A549 (cell line): ENCODE measurements around the gene NFATC2.

Source experiments
- BHLHE40 ChIP-seq: IDR thresholded peaks from 2 replicates; pipeline ENCODE4 v1.6.1; 2012; ENCODE audit warnings: low read depth, low read length, inconsistent platforms
- CTCF ChIP-seq: fragments of >200 bp; sonication (Bioruptor Twin); formaldehyde crosslinking; IDR thresholded peaks from 3 replicates; pipeline ENCODE4 v1.5.1; 2016
- EHMT2 ChIP-seq: fragments of 200-600 bp; sonication (generic); IDR thresholded peaks from 2 replicates; pipeline ENCODE4 v1.6.1; 2016; ENCODE audit warnings: antibody characterized with exemption, low read depth, mild to moderate bottlenecking, moderate library complexity
- EP300 ChIP-seq, 2 experiments: fragments of >200 bp; sonication (Bioruptor Twin); formaldehyde crosslinking; IDR thresholded peaks; 2 replicates in 1 of 2; 3 replicates in 1 of 2; pipeline ENCODE4 v1.6.1; 2016 to 2017
- HMGXB4 ChIP-seq: fragments of 250-450 bp; sonication (Bioruptor Pico); IDR thresholded peaks from 2 replicates; pipeline ENCODE4 v1.5.0; 2021; ENCODE audit warnings: mild to moderate bottlenecking, moderate library complexity, borderline replicate concordance
- JUNB ChIP-seq: fragments of >200 bp; sonication (Bioruptor Twin); formaldehyde crosslinking; IDR thresholded peaks from 2 replicates; pipeline ENCODE4 v1.6.1; 2016
- NPAS2 ChIP-seq: fragments of 250-450 bp; sonication (Bioruptor Pico); IDR thresholded peaks from 2 replicates; pipeline ENCODE4 v1.8.0; 2022; ENCODE audit warnings: mild to moderate bottlenecking, moderate library complexity, borderline replicate concordance
- POLR2A ChIP-seq: IDR thresholded peaks from 2 replicates; pipeline ENCODE4 v1.6.1; 2012; ENCODE audit warnings: mild to moderate bottlenecking, low read length
- RAD21 ChIP-seq, 2 experiments: fragments of >200 bp in 1 of 2; sonication (Bioruptor Twin) in 1 of 2; formaldehyde crosslinking in 1 of 2; IDR thresholded peaks in 1 of 2; conservative IDR thresholded peaks in 1 of 2; 2 replicates in 1 of 2; 3 replicates in 1 of 2; pipeline ENCODE4 v1.6.1; 2012 to 2018; ENCODE audit warnings: inconsistent platforms in 1 of 2
- RARB ChIP-seq: fragments of 250-450 bp; sonication (Bioruptor Pico); IDR thresholded peaks from 2 replicates; pipeline ENCODE4 v1.8.0; 2021; ENCODE audit warnings: mild to moderate bottlenecking, moderate library complexity
- ZFP36 ChIP-seq: fragments of 450-650 bp; IDR thresholded peaks from 2 replicates; pipeline ENCODE4 v1.6.1; 2014; ENCODE audit warnings: borderline replicate concordance; ENCODE audit not compliant: partially characterized antibody
- TF ChIP-seq, protein P1 (sequence below): fragments of >200 bp; sonication (Bioruptor Twin); formaldehyde crosslinking; IDR thresholded peaks from 3 replicates; pipeline ENCODE4 v1.6.1; 2016
- TF ChIP-seq, protein P2 (sequence below): fragments of 450-650 bp; IDR thresholded peaks from 2 replicates; pipeline ENCODE4 v1.6.1; 2014; ENCODE audit warnings: antibody characterized with exemption

- TF ChIP-seq CTCF (no peak), EP300 (IDR thresholded peaks at IDR 0.05) (no peak), JUNB (no peak), POLR2A (no peak), RAD21 (conservative IDR thresholded peaks at IDR 0.05 in 1 of 2, IDR thresholded peaks at IDR 0.05 in 1 of 2) (no peak), ZFP36 (no peak), NPAS2 (no peak), RARB (CRISPR knock-in tag) (no peak), HMGXB4 (CRISPR knock-in tag) (no peak), BHLHE40 (no peak), EHMT2 (no peak)
- TF ChIP-seq, protein P1, sequence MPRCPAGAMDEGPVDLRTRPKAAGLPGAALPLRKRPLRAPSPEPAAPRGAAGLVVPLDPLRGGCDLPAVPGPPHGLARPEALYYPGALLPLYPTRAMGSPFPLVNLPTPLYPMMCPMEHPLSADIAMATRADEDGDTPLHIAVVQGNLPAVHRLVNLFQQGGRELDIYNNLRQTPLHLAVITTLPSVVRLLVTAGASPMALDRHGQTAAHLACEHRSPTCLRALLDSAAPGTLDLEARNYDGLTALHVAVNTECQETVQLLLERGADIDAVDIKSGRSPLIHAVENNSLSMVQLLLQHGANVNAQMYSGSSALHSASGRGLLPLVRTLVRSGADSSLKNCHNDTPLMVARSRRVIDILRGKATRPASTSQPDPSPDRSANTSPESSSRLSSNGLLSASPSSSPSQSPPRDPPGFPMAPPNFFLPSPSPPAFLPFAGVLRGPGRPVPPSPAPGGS = no peak
- TF ChIP-seq, protein P2, sequence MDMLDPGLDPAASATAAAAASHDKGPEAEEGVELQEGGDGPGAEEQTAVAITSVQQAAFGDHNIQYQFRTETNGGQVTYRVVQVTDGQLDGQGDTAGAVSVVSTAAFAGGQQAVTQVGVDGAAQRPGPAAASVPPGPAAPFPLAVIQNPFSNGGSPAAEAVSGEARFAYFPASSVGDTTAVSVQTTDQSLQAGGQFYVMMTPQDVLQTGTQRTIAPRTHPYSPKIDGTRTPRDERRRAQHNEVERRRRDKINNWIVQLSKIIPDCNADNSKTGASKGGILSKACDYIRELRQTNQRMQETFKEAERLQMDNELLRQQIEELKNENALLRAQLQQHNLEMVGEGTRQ = no peak
Observed at GRCh38 chr20:51549474-51549873, 7.0 kb upstream of the NFATC2 start.
